Keratinocyte (primary cell): ENCODE results near the gene TYW1B. TPM values are rescaled to one million over a fixed set of nuclear protein-coding genes. Genes with fewer than 3 reads are reported as not detected.
"Not testable (repeated sequence)": the region's sequence is repeated elsewhere in the genome, so short reads cannot be mapped to it uniquely, and the experiment has no call there.

Source experiments
- DNase-seq: peaks from one replicate; pipeline ENCODE4 v3.0.0-alpha.2; 2011; ENCODE audit warnings: low read depth, missing footprints, low spot score
- FAIRE-seq: peaks from 2 replicates; lab custom pipeline; 2011; peaks lifted over from hg19 to GRCh38; lab: Jason Lieb, UNC
- H2AFZ ChIP-seq: 2 replicates; pipeline ENCODE4 v1.6.0; 2012; ENCODE audit warnings: low read length, control low read depth, inconsistent platforms; ENCODE audit not compliant: control insufficient read depth
- H3K27ac ChIP-seq: 2 replicates; pipeline ENCODE4 v1.5.1; 2011; ENCODE audit warnings: low read length; ENCODE audit not compliant: control insufficient read depth, insufficient read depth
- H3K27me3 ChIP-seq: 3 replicates; pipeline ENCODE4 v1.6.0; 2011; ENCODE audit warnings: low read length; ENCODE audit not compliant: control insufficient read depth, insufficient read depth; ENCODE audit errors: extremely low read depth
- H3K36me3 ChIP-seq, 2 experiments: 2 replicates in 1 of 2; 3 replicates in 1 of 2; pipeline ENCODE4 v1.5.1; 2011; ENCODE audit warnings: low read length in 2 of 2, mild to moderate bottlenecking in 1 of 2; ENCODE audit not compliant: control insufficient read depth in 2 of 2, insufficient read depth in 2 of 2; ENCODE audit errors: extremely low read depth in 1 of 2
- H3K4me1 ChIP-seq: 3 replicates; pipeline ENCODE4 v1.5.1; 2011; ENCODE audit warnings: low read length; ENCODE audit not compliant: control insufficient read depth, insufficient read depth; ENCODE audit errors: extremely low read depth
- H3K4me2 ChIP-seq: 3 replicates; pipeline ENCODE4 v1.6.0; 2011; ENCODE audit warnings: low read depth, low read length; ENCODE audit not compliant: control insufficient read depth, insufficient read depth; ENCODE audit errors: extremely low read depth
- H3K4me3 ChIP-seq, 3 experiments: fragments of 200-600 bp in 1 of 3; sonication (generic) in 1 of 3; 2 replicates in 2 of 3; 3 replicates in 1 of 3; pipeline ENCODE4 v1.5.1; 2011 to 2016; ENCODE audit warnings: low read length in 3 of 3, mild to moderate bottlenecking in 3 of 3, control low read depth in 2 of 3, inconsistent platforms in 1 of 3, low read depth in 1 of 3, mixed read lengths in 1 of 3, mixed run types in 1 of 3, moderate library complexity in 1 of 3; ENCODE audit not compliant: control insufficient read depth in 2 of 3, insufficient read depth in 2 of 3; ENCODE audit errors: extremely low read depth in 1 of 3
- H3K79me2 ChIP-seq: 2 replicates; pipeline ENCODE4 v1.6.0; 2012; ENCODE audit warnings: low read length; ENCODE audit not compliant: control insufficient read depth, insufficient read depth
- H3K9ac ChIP-seq: 3 replicates; pipeline ENCODE4 v1.6.0; 2011; ENCODE audit warnings: low read length; ENCODE audit not compliant: control insufficient read depth, insufficient read depth; ENCODE audit errors: extremely low read depth
- H3K9me1 ChIP-seq: 3 replicates; pipeline ENCODE4 v1.6.0; 2011; ENCODE audit warnings: low read length; ENCODE audit not compliant: control insufficient read depth, insufficient read depth; ENCODE audit errors: extremely low read depth
- H3K9me3 ChIP-seq: 2 replicates; pipeline ENCODE4 v1.5.1; 2012; ENCODE audit warnings: low read depth, low read length; ENCODE audit not compliant: control insufficient read depth
- H4K20me1 ChIP-seq: 3 replicates; pipeline ENCODE4 v1.6.0; 2011; ENCODE audit warnings: low read length; ENCODE audit not compliant: control insufficient read depth, insufficient read depth; ENCODE audit errors: extremely low read depth
- dilution Hi-C: fragments of 300-500 bp; cut with MboI; formaldehyde crosslinking; loops from one replicate; pipeline ENCODE4 v1.7.0; 2020; ENCODE audit warnings: low sequenced_read_pairs; ENCODE audit not compliant: extremely low pct_ligation_motif_present
- polyA plus RNA-seq, 5 experiments: library from polyadenylated mRNA; depleted of rRNA in 3 of 5; stranded (reverse) in 3 of 5; stranded (forward) in 1 of 5; unstranded in 1 of 5; fragments of >200 nt; gene quantifications; 1 replicate in 1 of 5; 2 replicates in 3 of 5; 3 replicates in 1 of 5; pipeline versions ENCODE4 v1.2.1 to v1.2.3, GENCODE V29; 2011 to 2012; ENCODE audit warnings: missing spikeins in 2 of 5, low read depth in 1 of 5, low replicate concordance in 1 of 5

TYW1B gene
- polyA plus RNA-seq, 1 donor (not counting 4 experiments of a cell fraction or from before 2014, with no cell fraction given): 2.5 TPM

DNA sequence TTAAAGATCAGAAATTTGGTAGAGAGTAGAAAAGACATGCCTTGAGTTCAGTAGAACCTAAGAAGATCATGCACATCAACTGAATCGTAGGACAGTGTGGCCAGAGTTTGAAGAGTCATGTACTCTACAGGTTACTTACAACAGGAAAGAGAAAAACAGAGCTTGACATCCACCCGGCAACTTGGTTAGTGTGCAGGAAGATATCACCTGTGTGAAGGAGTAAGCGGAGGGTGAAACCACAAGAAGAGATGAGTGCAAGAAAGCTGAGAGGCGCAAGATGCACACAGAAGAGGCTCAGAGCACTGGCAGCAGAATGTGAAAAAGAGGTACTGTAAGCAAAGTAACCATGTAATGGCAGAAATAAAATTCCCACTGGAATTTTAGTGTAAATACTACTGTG is 179.4 kb downstream of the TYW1B start:
- dilution Hi-C loops, H3K79me2 ChIP-seq, H2AFZ ChIP-seq, FAIRE-seq, H3K4me3 ChIP-seq, H3K9me3 ChIP-seq, H3K27ac ChIP-seq, H3K9me1 ChIP-seq, H3K4me1 ChIP-seq, DNase-seq, H3K27me3 ChIP-seq, H3K9ac ChIP-seq, H4K20me1 ChIP-seq, H3K4me2 ChIP-seq, H3K36me3 ChIP-seq: not testable (repeated sequence)

- DNase-seq, H3K36me3 ChIP-seq: not testable (repeated sequence)
These were observed 184.3 kb downstream of the TYW1B start for GRCh38 chr7:72643708-72644107.

GRCh38 chr7:72641485-72642248 is 186.3 kb downstream of the TYW1B start:
- FAIRE-seq: not testable (repeated sequence)

More at GRCh38 chr7:72643708-72644107, 184.3 kb downstream of the TYW1B start:
- H3K4me2 ChIP-seq, H3K27me3 ChIP-seq, H3K27ac ChIP-seq, H3K9ac ChIP-seq, H3K79me2 ChIP-seq, H2AFZ ChIP-seq, H3K4me1 ChIP-seq, dilution Hi-C loops, H4K20me1 ChIP-seq, H3K4me3 ChIP-seq, H3K9me3 ChIP-seq, H3K9me1 ChIP-seq, FAIRE-seq: not testable (repeated sequence)

DNA sequence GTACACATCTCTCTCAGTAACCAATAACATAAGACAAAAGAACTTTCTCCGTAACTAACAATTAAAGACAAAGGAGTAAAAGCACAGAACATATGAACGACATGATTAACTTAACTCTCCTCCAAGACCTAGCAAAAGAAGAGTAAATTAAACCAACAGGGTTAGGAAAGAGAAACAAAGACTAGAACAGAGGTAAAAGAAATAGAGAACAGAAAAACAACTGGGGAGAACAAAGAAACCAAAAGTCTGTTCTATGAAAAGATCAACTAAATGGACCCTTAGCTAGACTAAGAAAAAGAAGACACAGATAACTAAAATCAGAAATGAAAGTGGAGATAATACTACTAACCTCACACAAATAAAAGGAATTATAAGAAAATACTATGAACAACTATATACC is 187.3 kb downstream of the TYW1B start:
- dilution Hi-C loops, H3K27me3 ChIP-seq, DNase-seq: not testable (repeated sequence)

More at GRCh38 chr7:72641485-72642248, 186.3 kb downstream of the TYW1B start:
- H3K27me3 ChIP-seq, H3K4me2 ChIP-seq, H4K20me1 ChIP-seq, H3K9ac ChIP-seq, H3K27ac ChIP-seq, H3K9me1 ChIP-seq, H3K36me3 ChIP-seq, H3K4me1 ChIP-seq, H2AFZ ChIP-seq, DNase-seq, H3K9me3 ChIP-seq, dilution Hi-C loops, H3K4me3 ChIP-seq, H3K79me2 ChIP-seq: not testable (repeated sequence)

More for the DNA sequence above, 187.3 kb downstream of the TYW1B start:
- not testable (repeated sequence) for H4K20me1 ChIP-seq, H3K4me3 ChIP-seq, FAIRE-seq, H3K36me3 ChIP-seq, H2AFZ ChIP-seq, H3K4me1 ChIP-seq, H3K9me3 ChIP-seq, H3K4me2 ChIP-seq, H3K9me1 ChIP-seq, H3K9ac ChIP-seq, H3K79me2 ChIP-seq, H3K27ac ChIP-seq
